Measurements from ENCODE around the gene NFATC1.

The NFATC1 gene

DNA sequence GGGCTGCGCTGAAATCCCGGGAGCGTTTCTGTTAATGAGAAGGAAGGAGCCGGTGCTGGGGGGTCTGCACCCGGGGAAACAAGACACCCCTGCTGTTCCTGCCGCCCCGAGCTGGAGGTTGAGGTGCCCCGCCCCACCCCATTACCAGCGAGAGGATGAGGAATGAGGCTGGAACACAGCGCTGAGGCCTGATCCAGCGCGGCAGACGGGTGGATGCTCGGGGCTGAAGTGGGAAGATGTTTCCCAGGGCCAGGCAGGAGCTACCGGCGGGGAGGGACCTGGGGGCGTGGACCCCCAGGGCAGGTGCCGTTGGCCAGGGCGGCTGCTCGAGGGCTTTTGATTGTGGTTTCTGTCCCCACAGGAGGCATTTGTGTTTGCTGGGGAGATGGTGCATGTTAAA, 149.5 kb downstream of the NFATC1 start:
- no peak for DNase-seq

DNA sequence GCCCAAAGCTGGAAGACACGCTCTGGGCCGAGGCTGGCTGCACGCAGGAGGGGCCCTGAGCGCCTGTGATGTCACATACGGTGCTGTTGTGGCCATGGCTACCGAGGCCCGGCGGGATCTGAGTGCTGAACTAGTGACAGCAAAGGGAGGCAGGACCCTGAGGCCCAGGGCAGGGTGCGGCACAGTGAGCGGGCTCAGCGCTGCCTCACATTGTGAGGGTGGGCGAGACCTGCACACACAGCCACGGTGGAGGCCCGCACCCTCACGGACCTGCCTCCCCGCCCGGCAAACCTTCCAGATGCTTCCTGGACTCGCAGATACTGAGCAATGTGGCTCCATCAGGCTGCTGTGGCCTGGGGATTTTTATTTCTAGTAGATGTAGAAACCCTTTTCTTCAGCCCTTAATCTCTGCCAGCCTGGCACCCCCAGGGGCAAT, 150.0 kb downstream of the NFATC1 start:
- DNase-seq, result no peak

DNA sequence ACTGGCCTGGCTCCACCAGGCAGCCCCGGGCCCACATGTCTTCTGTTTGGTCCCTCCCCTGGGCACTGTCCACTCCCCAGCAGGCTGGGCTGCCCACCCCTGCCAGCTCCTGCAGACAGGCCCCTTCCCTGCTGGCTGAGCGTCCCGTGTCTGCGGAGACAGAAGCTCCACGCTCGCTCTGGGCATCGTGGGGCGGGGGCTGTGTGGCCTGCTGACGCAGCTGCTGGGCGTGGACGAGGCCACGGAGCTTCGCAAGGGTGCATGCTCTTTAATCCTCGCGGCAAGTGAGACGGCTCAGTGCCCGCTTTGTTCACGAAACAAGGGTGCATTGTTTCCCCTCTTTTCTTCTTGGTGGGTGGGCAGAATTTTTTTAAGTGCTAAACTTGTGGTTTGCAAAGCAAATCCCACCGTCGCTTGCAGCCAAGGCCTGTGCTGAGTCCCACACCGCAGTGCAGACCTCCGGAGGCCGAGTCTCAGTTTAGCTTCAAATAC, 151.1 kb downstream of the NFATC1 start:
- DNase-seq, result no peak

DNA sequence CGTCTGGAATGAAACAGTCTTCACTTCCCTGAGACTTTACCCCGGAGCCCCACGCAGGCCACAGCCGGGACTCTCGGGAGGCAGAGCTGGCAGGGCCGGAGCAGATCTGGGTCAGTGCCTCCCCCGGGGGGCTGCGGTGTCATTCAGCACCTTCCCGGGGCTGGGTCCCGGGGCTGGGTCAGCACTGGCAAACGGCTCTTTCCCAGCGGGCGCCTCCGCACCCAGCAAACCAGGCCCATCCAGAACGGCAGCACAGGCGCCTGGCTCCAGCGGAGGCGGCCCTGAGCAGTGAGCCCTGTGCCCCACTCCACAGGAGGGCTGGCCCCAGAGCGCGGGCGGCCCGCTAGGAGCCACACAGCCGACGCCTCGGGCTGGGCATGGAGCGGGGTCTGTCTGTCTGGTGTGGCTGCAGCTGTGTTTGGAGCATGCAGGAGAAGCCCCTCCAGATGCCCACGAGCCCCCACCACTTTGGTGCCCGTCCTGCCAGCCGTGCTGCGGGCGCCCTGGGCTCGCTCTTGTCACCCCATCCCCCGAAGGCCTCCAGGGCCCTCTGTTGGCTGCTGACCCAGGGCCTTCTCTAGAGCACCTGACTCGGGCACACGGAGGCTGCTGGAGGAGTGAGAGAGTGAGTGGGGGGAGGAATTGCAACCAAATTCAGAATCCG, 151.8 kb downstream of the NFATC1 start:
- DNase-seq, result no peak

DNA sequence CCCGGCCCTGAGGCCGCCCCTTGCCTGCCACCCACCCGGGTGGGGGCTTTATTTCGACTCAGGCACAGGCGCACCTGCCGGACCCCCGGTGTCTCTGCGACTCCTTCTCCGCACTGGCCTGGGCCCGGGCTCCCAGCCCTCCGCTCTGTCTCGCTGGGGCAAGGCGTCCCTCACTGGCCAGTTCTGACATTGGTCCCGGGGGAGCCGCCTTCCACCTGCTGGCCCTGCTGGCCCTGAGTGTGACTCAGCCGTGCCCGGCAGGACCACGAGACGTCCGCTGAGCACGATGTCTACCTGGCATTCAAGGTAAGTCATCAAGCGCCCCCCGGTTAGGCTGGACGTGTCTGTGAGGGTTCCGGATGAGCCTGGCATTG, 152.3 kb downstream of the NFATC1 start:
- no peak for DNase-seq

DNA sequence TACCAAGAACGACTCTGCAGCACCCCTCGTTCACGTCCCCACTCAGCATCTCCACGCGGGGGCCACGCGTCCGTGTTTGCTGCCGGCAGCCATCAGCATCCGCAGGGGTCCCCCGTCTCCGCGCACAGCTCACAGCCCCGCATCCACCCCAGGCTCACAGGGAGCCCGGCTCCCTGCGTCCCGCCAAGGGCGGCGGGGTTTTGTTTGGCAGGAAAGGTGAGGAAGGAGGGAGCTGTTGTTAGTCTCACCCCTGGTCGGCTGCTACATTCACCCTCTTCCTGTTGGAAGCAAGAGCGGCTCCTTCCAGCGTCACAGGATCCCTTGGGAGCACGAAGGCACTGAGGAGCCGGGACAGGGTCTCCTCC, 152.9 kb downstream of the NFATC1 start:
- no peak for DNase-seq

DNA sequence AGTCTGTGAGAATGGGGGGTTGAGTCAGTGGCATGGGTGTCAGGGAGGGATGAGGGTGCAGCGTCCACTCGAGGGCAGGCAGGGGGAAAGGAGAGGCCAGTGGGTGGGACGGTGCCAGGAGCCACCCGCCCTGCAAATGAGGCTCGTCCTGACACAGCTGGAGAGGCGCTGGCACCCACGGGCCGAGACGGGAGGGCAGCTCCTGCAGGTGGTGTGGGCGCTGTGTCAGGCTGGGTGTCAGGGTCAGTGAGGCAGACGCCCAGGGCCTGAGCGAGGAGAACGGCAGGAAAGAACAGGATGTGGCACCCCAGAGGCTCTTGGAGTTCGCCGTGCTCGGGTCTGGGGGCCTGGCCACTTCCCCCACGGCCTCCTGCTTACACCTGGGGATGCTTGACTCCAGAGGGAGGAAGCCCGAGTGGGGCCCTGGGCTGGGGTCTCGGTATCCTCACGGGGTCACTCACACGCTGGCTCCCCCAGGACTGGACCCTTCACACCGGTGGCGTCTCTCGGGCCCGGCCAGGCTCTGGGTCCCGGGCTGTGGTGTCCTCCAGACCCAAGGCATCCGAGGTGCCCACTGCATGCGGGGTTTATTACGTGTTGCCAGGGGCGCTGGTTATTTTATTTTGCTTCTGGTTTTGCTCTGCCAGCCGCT, 153.4 kb downstream of the NFATC1 start:
- no peak for DNase-seq

DNA sequence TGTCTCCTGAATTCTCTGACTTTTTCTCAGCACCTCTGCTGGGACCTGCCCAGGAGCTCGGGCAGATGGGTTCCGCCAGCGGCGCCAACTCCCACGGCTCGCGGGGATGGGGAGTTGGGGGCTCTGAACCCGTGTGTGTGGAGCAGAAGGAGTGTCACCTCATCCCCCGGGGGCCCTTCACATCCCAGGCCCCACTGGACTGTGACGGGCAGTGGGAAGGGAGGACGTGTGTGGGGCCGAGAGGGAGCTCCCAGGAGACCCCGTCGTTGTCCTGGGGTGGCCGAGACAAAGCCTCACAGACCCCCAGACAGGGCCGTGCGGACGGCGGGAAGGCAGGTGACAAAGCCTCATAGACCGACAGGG, 153.9 kb downstream of the NFATC1 start:
- no peak for DNase-seq

DNA sequence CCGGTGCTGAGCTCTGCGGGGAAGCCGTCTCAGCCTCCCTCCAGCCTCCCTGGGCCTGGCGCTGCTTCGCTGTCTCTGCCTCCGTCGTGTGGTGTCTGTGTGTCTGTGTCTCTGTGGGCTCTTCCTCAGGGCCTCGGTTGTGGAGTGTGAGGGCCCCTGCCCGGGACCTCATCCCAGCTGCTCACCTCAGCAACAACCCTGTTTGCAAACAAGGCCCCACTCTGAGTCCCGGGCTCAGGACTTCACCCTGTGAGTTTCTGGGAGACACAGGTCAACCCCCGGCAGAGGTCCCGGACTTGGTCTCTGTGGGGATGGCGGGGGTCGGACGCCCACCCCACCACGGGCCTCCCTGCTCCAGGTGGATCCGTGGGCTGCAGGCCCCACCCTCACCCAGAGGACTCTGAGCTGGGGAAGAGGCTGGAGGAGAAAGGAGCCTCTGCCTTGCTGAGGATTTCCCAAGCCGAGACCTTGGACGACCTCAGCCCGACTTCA, 156.5 kb downstream of the NFATC1 start:
- no peak for DNase-seq

DNA sequence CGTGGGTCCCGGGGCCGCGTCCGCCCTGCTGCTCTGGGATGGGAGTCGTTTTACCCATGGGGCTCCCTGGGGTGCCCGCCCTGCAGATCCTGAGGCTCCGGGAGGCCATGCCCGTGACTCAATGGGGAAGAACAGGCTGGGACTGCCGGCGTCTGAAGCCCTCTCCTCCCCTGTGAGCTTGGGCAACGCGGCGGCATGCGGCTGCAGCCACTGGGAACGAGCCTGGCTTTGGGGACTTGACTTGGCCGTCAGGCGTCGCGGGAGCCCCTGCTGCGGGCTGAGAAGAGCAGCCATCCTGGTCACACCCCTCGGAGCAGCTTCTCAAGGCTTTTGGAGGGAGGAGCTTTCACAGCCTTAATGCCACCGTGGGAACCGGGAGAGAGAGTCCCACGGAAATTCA, 157.0 kb downstream of the NFATC1 start:
- DNase-seq, result no peak

DNA sequence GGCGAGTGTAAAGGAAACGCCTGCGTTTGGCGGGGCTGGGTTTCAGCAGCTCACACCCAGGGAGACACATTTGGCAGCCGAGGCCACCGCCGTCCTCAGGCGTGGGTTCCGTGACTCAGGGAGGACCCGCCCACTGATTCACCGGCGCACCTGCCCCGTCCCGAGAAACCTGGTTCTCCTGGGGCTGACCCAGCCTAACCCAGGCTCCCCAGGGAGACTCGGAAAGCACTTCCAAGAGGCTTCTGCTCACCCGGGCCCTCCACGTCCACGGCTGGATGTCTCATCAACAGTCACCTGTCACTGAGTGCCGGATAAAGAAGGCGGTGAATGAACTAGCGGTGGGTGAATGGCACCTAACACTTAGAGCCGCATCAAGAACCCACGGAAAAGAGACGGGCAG, 157.4 kb downstream of the NFATC1 start:
- no peak for DNase-seq

DNA sequence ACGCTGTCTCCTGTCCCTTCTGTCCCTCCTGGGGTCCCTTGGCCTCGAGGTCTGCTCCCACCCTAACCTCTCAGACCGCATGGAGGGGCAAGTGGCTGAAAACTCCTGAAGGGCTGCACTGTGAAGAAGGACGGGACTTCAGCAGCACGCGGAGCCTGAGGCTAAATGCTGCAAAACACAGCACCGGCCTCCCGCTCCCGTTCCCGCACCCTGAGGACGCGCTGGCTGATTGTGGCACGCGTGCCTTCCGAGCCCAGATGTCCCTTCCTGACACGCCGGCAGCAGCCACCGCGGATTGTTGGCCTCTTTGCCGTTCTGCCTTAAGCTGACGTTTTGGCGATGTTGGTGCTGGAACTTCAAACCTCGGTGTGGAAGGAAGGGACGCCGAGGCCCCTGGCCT, 158.0 kb downstream of the NFATC1 start:
- no peak for DNase-seq

DNA sequence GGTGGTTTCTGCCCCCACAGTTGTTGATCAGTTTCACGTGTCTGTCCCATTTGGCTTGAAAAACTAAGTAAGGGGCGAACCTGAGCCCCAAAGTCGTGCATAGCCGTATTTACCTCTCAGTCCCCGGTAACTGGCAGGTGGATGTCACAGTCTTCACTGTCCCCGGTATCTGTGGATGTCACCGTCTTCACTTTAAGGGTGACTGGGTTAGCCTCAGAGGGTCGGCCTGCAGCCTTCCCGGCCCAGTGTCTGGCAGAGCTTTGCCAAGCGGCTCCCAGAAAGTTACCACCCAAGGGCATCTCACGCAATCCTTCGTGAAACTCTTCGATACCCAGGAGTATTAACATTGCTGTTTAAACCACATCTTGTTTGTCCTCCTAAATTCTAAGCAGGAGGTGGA, 158.6 kb downstream of the NFATC1 start:
- no peak for DNase-seq

DNA sequence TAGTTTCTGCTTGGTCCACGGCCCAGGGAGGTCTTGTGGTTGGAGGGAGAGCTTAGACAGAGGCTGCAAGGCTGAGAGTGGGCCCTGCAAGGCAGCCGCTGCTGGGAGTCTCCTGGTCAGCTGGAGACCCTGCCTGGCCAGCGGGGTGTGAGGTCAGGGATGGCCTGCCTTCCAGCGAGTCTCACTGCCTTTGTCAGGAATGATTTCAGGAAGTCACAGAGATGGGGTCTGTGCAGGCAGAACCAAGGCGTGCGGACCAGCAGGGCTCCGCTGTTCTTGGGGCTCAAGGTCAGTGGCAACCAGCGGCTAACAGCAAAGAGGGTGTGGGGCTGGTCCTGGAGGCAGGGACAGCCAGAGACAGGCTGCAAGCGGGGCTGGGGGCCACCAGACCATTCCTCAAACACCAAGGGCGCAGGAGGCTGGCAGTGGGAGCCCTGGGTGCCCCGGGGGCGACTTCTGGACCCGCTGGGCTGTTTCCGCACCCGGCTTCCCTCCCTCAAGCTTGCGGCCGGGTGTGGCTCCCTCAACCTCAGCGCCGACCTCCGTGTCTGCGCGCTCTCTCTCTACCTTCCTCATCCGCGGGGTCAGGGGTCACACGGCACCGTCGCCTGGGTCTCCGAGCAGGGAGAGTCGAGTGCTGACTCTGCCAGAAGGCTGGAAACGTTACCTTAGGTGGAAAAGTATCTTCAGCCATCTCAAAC, 159.4 kb downstream of the NFATC1 start:
- DNase-seq, result no peak

DNA sequence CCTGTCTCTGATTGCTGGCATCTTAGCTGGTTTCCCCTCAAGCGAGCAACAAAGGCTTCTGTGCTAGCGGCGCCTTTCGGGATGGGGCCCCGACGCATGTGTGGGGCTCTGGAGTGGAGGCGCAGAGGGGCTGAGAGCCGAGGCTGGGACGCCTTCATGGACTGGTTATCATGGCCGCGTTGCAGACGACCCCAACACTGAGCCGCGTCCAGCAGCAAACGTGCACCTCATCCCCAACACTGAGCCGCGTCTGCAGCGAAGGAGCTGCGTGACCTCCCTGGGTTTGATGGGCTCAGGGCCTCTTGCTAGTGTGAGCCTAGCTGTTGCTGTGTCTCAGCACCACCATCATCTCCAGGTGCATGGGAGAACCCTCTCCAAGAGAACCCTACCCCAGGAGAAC, 160.2 kb downstream of the NFATC1 start:
- DNase-seq, result no peak

DNA sequence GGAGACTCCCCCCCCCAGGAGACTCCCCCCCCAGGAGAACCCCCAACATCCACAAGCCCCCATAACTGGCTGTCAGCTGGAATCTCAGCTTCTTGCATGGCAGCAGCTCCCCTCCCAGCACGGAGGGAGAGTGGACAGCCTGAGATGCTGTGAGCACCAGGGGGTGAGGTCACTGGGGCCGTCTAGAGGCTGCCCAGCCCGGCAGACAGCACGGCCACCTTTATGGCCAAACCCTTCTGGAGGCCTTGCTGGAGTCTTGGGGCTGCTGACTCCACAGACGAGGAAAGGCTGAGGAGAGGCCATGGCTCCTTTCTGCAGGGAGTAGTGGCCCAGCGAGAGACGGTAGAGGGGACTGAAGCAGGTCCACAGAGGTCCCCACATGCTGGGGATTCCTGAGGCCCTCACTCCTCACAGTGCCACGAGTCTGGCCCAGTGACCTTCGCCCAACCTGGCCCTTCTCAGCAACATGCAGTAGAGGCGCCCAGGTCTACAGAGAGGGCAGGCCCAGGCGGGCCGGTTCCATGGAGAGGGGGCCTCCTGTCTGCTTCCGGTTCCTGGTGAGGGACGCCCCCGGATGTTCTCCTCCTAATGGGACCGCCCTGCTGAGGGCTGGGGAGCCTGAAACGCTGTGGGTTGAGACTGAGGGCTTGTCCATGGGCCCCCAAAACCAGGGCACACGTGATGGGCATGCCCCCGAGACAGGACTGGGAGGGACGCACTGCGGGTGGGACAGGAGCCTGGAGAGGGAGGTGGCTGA, 161.3 kb downstream of the NFATC1 start:
- no peak for DNase-seq

DNA sequence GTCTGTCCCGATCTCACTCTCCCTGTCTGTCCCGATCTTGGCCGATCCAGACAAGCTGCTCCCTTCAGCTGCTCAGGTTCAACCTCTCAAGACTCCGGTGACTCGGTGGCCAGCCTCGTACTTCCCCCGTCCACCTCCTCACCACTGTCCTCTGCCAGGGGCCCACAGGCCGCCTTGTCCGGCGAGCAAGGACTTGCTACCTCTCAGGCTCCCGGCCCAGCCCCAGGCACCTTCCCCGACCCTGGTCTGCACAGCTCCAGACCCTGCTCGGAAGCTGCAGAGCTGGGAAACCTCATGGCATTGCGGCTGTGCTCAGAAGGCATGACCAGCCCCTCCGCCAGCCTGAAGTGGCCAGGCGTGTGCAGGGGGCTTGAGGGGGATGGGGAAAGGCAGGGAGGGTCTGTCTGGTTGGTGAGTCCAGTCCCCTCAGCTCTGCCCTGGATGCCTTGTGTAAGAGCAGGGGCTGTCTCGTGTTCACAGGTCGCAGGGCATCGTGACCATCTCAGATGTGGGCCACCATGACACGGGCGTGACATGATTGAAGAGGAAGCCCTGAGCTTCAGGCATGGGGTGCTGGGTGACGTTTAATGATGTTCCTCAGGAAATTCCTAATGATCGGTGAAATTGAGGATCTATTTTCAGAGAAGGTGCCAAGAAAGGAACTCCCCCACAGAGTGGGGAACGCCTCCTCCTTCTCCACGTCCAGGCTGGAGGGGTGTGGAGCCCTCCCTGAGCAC, 162.6 kb downstream of the NFATC1 start:
- no peak for DNase-seq

DNA sequence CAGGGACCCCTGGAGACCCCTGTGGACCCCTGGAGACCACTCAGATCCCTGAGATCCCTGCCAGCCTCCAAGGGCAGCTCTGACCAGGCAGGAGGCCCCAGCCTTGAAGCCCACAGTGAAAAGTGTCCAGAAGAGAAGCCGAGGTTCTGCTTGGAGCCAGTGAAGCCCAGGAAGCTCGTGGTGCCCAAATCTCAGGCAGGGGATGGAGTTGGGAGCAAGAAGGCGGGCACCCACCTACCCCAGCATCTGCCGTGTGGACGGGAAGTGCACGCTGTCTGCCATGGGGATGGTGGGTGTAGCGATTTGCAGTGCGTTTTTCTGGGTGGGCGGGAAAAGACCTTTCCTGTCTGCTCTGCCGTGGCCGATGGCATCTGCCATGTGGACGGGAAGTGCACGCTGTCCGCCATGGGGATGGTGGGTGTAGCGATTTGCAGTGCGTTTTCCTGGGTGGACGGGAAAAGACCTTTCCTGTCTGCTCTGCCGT, 163.2 kb downstream of the NFATC1 start:
- no peak for DNase-seq

DNA sequence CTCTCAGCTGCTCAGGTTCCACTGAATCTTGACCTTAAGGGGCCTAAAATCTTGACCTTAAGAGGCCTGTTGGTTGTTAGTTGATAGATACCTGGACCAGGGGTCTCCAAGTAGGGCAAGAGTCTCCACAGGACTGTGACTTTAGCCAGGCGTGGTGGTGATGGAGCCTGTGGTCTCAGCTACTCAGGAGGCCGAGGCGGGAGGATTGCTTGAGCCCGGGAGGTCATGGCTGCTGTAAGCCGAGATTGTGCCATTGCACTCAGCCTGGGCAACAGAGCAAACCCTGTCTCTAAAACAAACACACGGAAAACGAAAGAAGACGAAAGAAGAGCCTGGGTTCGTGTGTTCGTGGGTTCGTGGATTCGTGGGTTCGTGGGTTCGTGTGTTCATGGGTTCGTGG, 163.7 kb downstream of the NFATC1 start:
- DNase-seq, result no peak

DNA sequence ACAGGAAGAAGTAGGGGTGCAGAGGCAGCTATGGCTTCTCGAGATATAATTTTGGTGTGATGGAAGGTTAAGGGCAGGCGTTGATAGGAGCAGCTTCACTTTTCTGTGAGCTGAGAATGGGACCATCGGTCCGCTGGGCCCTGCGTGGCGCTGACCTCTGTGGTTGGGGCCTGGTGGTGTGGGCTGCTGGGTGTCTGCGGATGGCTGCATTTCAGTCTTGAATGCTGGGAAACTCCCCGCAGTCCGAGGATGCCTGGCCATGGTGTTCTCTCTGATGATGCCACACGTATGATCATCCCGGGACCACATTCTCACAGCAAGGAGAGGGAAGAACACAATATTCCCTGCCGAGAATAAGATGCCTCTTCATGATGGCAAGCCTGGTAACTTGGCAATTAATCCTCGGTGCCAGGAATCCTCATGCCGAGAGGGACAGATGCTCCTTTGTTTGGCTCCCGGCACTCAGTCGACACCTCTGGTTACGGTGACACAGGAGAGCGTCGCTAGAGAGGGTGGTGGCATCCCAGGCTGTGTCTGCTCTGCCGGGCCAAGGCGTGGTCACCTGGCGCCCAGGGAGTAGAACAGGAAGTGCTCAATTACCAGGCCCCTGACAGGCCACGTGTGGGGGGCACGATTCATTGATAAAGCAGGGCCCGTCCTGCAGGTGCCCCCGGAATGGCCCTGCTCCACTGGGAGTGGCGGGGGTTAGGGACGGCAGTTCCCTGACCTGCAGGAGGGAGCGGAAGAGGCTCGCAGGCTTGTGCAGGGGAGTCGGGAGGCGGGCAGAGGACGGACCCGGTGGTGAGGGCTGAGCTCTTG, 164.5 kb downstream of the NFATC1 start:
- no peak for DNase-seq

DNA sequence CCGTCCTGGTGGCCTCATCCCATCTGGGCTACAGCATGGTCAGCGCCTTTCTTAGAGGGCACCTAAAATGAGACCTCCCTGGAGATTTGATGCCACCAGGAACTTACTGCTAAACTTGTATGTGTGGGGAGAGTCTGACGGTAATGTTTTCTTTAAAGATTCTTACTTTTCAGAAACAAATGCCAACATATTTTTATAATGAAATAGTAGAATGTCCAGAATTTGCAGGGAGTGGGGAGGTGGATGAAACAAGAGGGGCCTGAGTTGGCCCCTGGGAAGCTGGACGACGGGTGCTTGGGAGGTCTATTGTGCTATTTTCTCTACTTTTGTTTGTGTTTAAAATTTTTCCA, 165.1 kb downstream of the NFATC1 start:
- DNase-seq, result no peak

DNA sequence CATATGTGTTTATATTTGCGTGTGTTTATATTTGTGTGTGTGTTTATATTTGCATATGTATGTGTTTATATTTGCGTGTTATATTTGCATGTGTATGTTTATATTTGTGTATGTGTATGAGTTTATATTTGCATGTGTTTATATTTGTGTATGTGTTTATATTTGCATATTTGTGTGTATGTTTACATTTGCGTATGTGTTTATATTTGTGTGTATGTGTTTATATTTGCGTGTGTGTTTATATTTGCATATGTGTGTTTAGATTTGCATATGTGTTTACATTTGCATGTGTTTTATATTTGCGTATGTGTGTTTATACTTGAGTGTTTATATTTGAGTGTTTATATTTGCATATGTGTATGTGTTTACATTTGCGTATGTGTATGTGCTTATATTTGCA, 168.2 kb downstream of the NFATC1 start:
- no peak for DNase-seq

Data from NCI-H510A treated with DMSO at 0.1 percent for 48 hours (cell line).